Neural crest cell (in vitro differentiated cells): ENCODE results near the gene PPP2R2B. TPM values are rescaled to one million over a fixed set of nuclear protein-coding genes. Genes with fewer than 3 reads are reported as not detected.

Source experiments
- DNase-seq: peaks from one replicate; pipeline ENCODE4 v3.0.0; 2021; ENCODE audit warnings: low read depth, mixed read lengths, low spot score
- H3K27ac Mint-ChIP-seq: one replicate; pipeline ENCODE4 v1.8.0; 2021; ENCODE audit warnings: mild to moderate bottlenecking, mixed read lengths; ENCODE audit not compliant: unreplicated experiment
- H3K27me3 Mint-ChIP-seq: 2 replicates; pipeline ENCODE4 v1.8.0; 2021; ENCODE audit warnings: low read depth, mild to moderate bottlenecking, mixed read lengths
- H3K36me3 Mint-ChIP-seq: 2 replicates; pipeline ENCODE4 v1.8.0; 2021; ENCODE audit warnings: low read depth, mild to moderate bottlenecking, mixed read lengths
- H3K4me1 Mint-ChIP-seq: 2 replicates; pipeline ENCODE4 v1.8.0; 2021; ENCODE audit warnings: mixed read lengths
- H3K4me3 Mint-ChIP-seq: one replicate; pipeline ENCODE4 v1.8.0; 2021; ENCODE audit warnings: mild to moderate bottlenecking, mixed read lengths
- H3K9me3 Mint-ChIP-seq: 2 replicates; pipeline ENCODE4 v1.8.0; 2021; ENCODE audit warnings: mixed read lengths
- CTCF ChIP-seq: fragments of 200-600 bp; sonication (generic); conservative IDR thresholded peaks from 2 replicates; pipeline ENCODE4 v1.5.0; 2021; ENCODE audit warnings: antibody characterized with exemption, mild to moderate bottlenecking
- total RNA-seq: library from RNA; stranded (reverse); gene quantifications from 2 replicates; pipeline ENCODE4 v1.2.1, GENCODE V29; 2021

PPP2R2B gene
- total RNA-seq, 1 donor from 2014 or later = 4.9 TPM

- Mint-ChIP-seq H3K9me3 (no peaks in the 10 kb centered on the region), H3K27ac (no peak overlapping the region), H3K27me3 (no peaks in the 10 kb centered on the region), H3K4me1 (no peaks in the 10 kb centered on the region), H3K4me3 (no peak overlapping the region), H3K36me3 (no peaks in the 10 kb centered on the region)
- no peak for DNase-seq
- no peak for TF ChIP-seq CTCF
These were observed 160.6 kb downstream of the PPP2R2B start for GRCh38 chr5:146717951-146718350.

- no peak overlapping the region for H3K4me3 Mint-ChIP-seq
- no peak overlapping the region for H3K27ac Mint-ChIP-seq
These were observed 161.9 kb downstream of the PPP2R2B start for GRCh38 chr5:146716636-146717035.

GRCh38 chr5:146710348-146710747 is 168.2 kb downstream of the PPP2R2B start:
- no peak for TF ChIP-seq CTCF

More at GRCh38 chr5:146716636-146717035, 161.9 kb downstream of the PPP2R2B start:
- Mint-ChIP-seq H3K4me1 (no peaks in the 10 kb centered on the region), H3K27me3 (no peaks in the 10 kb centered on the region), H3K9me3 (no peaks in the 10 kb centered on the region), H3K36me3 (no peaks in the 10 kb centered on the region)
- DNase-seq = no peak
- no peak for TF ChIP-seq CTCF

GRCh38 chr5:146707316-146707715 is 171.2 kb downstream of the PPP2R2B start:
- H3K9me3 Mint-ChIP-seq = no peaks in the 10 kb centered on the region
- no peaks in the 10 kb centered on the region for H3K4me1 Mint-ChIP-seq
- DNase-seq = no peak
- no peak overlapping the region for H3K27ac Mint-ChIP-seq
- TF ChIP-seq CTCF = no peak
- H3K36me3 Mint-ChIP-seq = no peaks in the 10 kb centered on the region
- no peak overlapping the region for H3K4me3 Mint-ChIP-seq
- no peaks in the 10 kb centered on the region for H3K27me3 Mint-ChIP-seq

More at GRCh38 chr5:146710348-146710747, 168.2 kb downstream of the PPP2R2B start:
- Mint-ChIP-seq H3K4me1 (no peaks in the 10 kb centered on the region), H3K36me3 (no peaks in the 10 kb centered on the region), H3K27me3 (no peaks in the 10 kb centered on the region), H3K4me3 (no peak overlapping the region), H3K27ac (no peak overlapping the region), H3K9me3 (no peaks in the 10 kb centered on the region)
- DNase-seq = no peak

GRCh38 chr5:146706321-146706972 is 172.1 kb downstream of the PPP2R2B start:
- Mint-ChIP-seq H3K27me3 (no peaks in the 10 kb centered on the region), H3K4me1 (peaks cover 3% of the 10 kb centered on the region), H3K4me3 (no peak overlapping the region), H3K27ac (no peak overlapping the region), H3K9me3 (no peaks in the 10 kb centered on the region), H3K36me3 (no peaks in the 10 kb centered on the region)
- TF ChIP-seq CTCF = no peak
- DNase-seq = no peak
